GM10248 (cell line): ENCODE measurements around the gene FBXW11.

Experiments
- CTCF ChIA-PET: fragments of 300-600 bp; sonication (Branson Sonifier 250); formaldehyde crosslinking; extraction: SDS; loops from one replicate; lab custom pipeline; 2021; ENCODE audit warnings: antibody characterized with exemption; lab: Yijun Ruan, JAX
- POLR2A ChIA-PET: fragments of 350-650 bp; sonication (Branson Sonifier 250); formaldehyde crosslinking; extraction: SDS; loops from one replicate; lab custom pipeline; 2020; ENCODE audit warnings: antibody characterized with exemption; lab: Yijun Ruan, JAX
- DNase-seq: peaks from one replicate; pipeline ENCODE4 v3.0.0; 2012; ENCODE audit errors: extremely low spot score
- TF ChIP-seq, protein P1 (sequence below): IDR thresholded peaks from 2 replicates; pipeline ENCODE4 v1.5.1; 2012; ENCODE audit warnings: mild to moderate bottlenecking, low read depth; ENCODE audit errors: extremely low read depth, missing control alignments, control extremely low read depth

FBXW11 gene

DNA sequence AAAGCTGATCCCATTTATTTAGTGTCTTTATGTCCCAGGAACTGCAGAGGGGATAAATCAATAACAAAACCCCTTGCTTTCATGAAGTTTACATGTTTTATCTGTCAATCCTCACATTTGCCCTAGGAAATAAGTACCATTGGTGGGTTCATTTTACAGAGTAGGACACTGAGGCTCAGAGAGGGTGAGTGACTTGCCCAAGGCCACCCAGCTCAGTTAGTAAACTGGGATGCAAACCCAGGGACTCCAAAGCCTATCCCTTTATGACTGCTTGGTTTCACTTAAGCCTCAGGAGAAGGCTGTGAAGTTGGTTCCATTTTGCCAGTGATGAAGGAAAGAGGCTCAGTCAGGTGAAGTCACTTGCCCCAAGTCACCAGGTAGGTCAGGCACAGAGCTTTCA is 168.9 kb downstream of the FBXW11 start:
- ChIA-PET CTCF (interaction anchor here (0.5 to 1.2 kb wide), 2 partner anchors 11 to 776 kb away, joined by 3 read pairs; no protein-coding TSS in a partner anchor), POLR2A (no interaction called here)

DNA sequence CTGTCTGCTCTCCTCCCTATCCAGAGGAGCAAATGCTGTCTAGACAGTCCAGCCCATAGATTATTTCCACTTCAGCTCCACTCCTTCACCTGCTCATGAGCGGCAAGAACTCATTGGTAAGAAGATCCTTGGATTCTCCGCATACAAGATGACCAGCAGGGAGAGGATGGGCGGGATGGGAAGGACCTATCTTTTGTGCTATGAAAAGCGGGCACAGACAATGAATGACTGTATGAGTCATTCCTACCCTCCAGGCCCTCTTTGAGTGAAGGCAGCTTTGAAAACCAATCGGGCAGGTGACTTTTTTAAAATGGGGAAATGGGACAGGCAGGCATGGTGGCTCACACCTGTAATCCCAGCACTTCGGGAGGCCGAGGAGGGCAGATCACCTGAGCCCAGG is 171.4 kb downstream of the FBXW11 start:
- DNase-seq: no peak
- TF ChIP-seq, protein P1, sequence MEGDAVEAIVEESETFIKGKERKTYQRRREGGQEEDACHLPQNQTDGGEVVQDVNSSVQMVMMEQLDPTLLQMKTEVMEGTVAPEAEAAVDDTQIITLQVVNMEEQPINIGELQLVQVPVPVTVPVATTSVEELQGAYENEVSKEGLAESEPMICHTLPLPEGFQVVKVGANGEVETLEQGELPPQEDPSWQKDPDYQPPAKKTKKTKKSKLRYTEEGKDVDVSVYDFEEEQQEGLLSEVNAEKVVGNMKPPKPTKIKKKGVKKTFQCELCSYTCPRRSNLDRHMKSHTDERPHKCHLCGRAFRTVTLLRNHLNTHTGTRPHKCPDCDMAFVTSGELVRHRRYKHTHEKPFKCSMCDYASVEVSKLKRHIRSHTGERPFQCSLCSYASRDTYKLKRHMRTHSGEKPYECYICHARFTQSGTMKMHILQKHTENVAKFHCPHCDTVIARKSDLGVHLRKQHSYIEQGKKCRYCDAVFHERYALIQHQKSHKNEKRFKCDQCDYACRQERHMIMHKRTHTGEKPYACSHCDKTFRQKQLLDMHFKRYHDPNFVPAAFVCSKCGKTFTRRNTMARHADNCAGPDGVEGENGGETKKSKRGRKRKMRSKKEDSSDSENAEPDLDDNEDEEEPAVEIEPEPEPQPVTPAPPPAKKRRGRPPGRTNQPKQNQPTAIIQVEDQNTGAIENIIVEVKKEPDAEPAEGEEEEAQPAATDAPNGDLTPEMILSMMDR: no peak
- ChIA-PET CTCF (no interaction called here), POLR2A (no interaction called here)

More for the DNA sequence above, 168.9 kb downstream of the FBXW11 start:
- TF ChIP-seq, protein P1: no peak
- no peak for DNase-seq

DNA sequence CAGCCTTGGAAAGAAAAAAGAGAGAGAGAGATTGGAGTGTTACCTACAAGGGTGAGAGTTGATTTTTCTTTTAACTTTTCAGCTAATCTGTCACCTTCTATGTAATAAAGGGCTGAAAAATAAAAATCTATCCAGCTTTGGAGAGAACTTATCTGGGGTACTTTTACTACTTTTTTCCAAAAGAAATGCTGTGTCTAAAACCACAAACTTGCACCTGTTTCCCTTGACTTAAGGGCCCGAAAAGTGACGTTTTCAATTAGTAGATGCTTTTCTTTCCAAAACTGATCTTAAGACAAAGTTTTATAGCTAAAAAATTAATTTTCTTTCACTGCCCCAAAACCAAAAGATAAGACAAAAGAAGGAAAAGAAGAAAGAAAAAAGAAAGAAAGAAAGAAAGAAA is 172.0 kb downstream of the FBXW11 start:
- POLR2A ChIA-PET: no interaction called here
- DNase-seq: no peak
- CTCF ChIA-PET: interaction anchor here (1.9 kb wide), 1 partner anchor 72 kb away, joined by 4 read pairs; no protein-coding TSS in a partner anchor

DNA sequence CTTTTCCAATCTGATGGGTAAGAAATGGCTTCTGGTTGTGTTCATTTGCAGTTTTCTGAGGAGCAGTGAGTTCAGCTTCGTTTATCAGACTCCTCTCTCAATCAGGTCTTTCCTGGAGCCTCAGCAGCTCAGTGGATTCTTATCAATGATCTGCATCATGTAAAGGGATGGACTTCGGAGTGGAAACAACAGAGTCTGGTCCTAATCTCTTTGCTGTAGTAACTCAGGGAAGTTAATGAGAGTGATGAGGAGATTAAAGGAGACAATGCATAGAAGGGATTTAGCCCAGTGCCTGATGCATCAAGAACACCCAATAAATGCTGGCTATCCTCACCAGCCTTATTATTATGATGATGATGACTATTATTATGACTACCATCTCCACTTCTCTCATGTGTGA is 173.7 kb downstream of the FBXW11 start:
- CTCF ChIA-PET: interaction anchor here (1.5 to 1.9 kb wide), 4 partner anchors 8 to 74 kb away, joined by 3 to 5 read pairs (median 4); no protein-coding TSS in a partner anchor
- TF ChIP-seq, protein P1: no peak
- POLR2A ChIA-PET: no interaction called here
- DNase-seq: no peak

More for the DNA sequence above, 172.0 kb downstream of the FBXW11 start:
- TF ChIP-seq, protein P1: no peak

DNA sequence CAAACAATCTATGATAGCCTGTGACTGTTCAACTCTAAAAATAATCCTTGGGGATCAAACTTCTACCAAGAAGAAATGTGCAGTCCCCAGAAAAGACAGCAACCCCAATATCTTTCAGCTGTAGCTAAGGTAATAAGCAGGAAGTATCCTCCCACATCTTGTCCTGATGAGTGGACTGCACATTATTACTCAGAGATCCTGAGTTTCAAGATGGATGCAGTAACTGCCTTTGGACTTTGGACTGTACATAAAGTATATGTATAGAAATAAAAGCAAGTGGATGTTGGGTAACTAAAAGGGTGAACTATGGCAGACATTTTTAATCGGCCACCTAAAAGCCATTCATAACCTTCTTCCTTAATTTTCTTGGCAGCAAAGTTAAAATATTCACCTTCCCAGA is 175.8 kb downstream of the FBXW11 start:
- TF ChIP-seq, protein P1: no peak
- DNase-seq: no peak
- ChIA-PET CTCF (no interaction called here), POLR2A (no interaction called here)

DNA sequence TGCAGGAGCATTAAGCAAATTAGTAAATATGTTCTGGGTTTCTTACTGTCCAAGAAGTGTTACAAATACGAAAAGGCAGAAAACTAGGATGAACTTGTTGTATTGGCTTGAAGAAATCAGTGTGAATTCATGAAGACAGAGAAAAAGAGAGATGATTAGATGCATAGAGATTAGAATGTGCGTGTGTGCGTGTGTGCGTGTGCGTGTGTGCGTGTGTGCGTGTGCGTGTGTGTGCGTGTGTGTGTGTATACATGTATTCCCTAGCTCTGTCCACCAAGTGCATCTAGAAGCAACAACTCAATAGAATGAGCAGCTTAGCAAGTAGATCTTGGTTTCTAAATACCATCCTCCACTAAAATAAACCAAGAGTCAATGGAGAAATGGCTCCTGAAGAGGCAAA is 179.3 kb downstream of the FBXW11 start:
- no peak for DNase-seq
- TF ChIP-seq, protein P1: no peak
- POLR2A ChIA-PET: no interaction called here
- CTCF ChIA-PET: no interaction called here
